Neural cell (in vitro differentiated cells): Measurements from ENCODE around the gene PARP9. TPM values are rescaled to one million over a fixed set of nuclear protein-coding genes. Genes with fewer than 3 reads are reported as not detected.

Source experiments
- H2AFZ ChIP-seq: fragments of 200-600, 300-800 bp; sonication (generic), shearing (Covaris generic); 2 replicates; pipeline ENCODE4 v1.6.0; 2014; ENCODE audit warnings: low read depth, mild to moderate bottlenecking, antibody characterized with exemption, low read length, moderate library complexity
- H3F3A ChIP-seq: fragments of 200-600 bp; shearing (Covaris generic); 2 replicates; pipeline ENCODE4 v1.6.1; 2016; ENCODE audit warnings: mild to moderate bottlenecking, moderate library complexity, mixed read lengths, antibody characterized with exemption, low read length; ENCODE audit not compliant: insufficient read depth, poor library complexity, severe bottlenecking
- H3K27ac ChIP-seq: fragments of 200-600, 300-800 bp; sonication (generic), shearing (Covaris generic); 2 replicates; pipeline ENCODE4 v1.5.1; 2014; ENCODE audit warnings: mild to moderate bottlenecking, low read length, moderate library complexity
- H3K27me3 ChIP-seq: fragments of 300-800, 200-600 bp; sonication (generic), shearing (Covaris generic); 2 replicates; pipeline ENCODE4 v1.6.0; 2014; ENCODE audit warnings: mild to moderate bottlenecking, low read depth, low read length, moderate library complexity; ENCODE audit not compliant: insufficient read depth
- H3K36me3 ChIP-seq: fragments of 300-800, 200-600 bp; sonication (generic), shearing (Covaris generic); 2 replicates; pipeline ENCODE4 v1.5.1; 2014; ENCODE audit warnings: mild to moderate bottlenecking, antibody characterized with exemption, low read length, moderate library complexity; ENCODE audit not compliant: insufficient read depth
- H3K4me2 ChIP-seq: fragments of 300-800, 200-600 bp; sonication (generic), shearing (Covaris generic); 2 replicates; pipeline ENCODE4 v1.6.0; 2014; ENCODE audit warnings: mild to moderate bottlenecking, low read length
- H3K4me3 ChIP-seq: fragments of 300-800, 200-600 bp; sonication (generic), shearing (Covaris generic); 2 replicates; pipeline ENCODE4 v1.5.1; 2014; ENCODE audit warnings: mild to moderate bottlenecking, low read length, moderate library complexity
- H3K79me2 ChIP-seq: fragments of 200-600 bp; shearing (Covaris generic); replicated peaks from 2 replicates; pipeline ENCODE4 v1.6.0; 2014; ENCODE audit warnings: mild to moderate bottlenecking, low read length, moderate library complexity; ENCODE audit not compliant: insufficient read depth
- H3K9ac ChIP-seq: fragments of 300-800, 200-600 bp; sonication (generic), shearing (Covaris generic); 2 replicates; pipeline ENCODE4 v1.6.1; 2016; ENCODE audit warnings: mild to moderate bottlenecking, low read length, mixed read lengths
- H3K9me2 ChIP-seq: fragments of 200-600 bp; shearing (Covaris generic); 2 replicates; pipeline ENCODE4 v1.6.1; 2016; ENCODE audit warnings: mild to moderate bottlenecking, low read length, mixed read lengths; ENCODE audit not compliant: insufficient read depth
- H3K9me3 ChIP-seq: fragments of 200-600, 300-800 bp; sonication (generic), shearing (Covaris generic); 2 replicates; pipeline ENCODE4 v1.6.1; 2016; ENCODE audit warnings: mild to moderate bottlenecking, mixed run types, low read length, moderate library complexity, mixed read lengths
- H4K20me1 ChIP-seq: fragments of 200-600 bp; shearing (Covaris generic); 2 replicates; pipeline ENCODE4 v1.6.1; 2016; ENCODE audit warnings: mild to moderate bottlenecking, mixed run types; ENCODE audit not compliant: insufficient read depth
- EP300 ChIP-seq: fragments of 450-650 bp; conservative IDR thresholded peaks from 2 replicates; pipeline ENCODE4 v1.6.1; 2014; ENCODE audit warnings: antibody characterized with exemption, mild to moderate bottlenecking, moderate library complexity; ENCODE audit not compliant: poor library complexity, severe bottlenecking
- EZH2 ChIP-seq: fragments of 200-600, 300-800 bp; shearing (Covaris generic), sonication (generic); IDR thresholded peaks from 2 replicates; pipeline ENCODE4 v1.6.1; 2014; ENCODE audit warnings: antibody characterized with exemption, low read length, borderline replicate concordance, mild to moderate bottlenecking; ENCODE audit not compliant: insufficient read depth, poor library complexity, severe bottlenecking
- MXI1 ChIP-seq: fragments of 450-650 bp; conservative IDR thresholded peaks from 2 replicates; pipeline ENCODE4 v1.6.1; 2014; ENCODE audit warnings: antibody characterized with exemption, mild to moderate bottlenecking; ENCODE audit not compliant: poor library complexity, severe bottlenecking
- POLR2AphosphoS5 ChIP-seq: IDR thresholded peaks from 2 replicates; pipeline ENCODE4 v1.6.1; 2012
- RAD21 ChIP-seq: fragments of 450-650 bp; conservative IDR thresholded peaks from 2 replicates; pipeline ENCODE4 v1.6.1; 2014; ENCODE audit warnings: antibody characterized with exemption, mild to moderate bottlenecking, moderate library complexity
- SMC3 ChIP-seq: fragments of 450-650 bp; conservative IDR thresholded peaks from 2 replicates; pipeline ENCODE4 v1.6.1; 2014; ENCODE audit warnings: antibody characterized with exemption, mild to moderate bottlenecking, moderate library complexity; ENCODE audit not compliant: poor library complexity
- TAF1 ChIP-seq: IDR thresholded peaks from 2 replicates; pipeline ENCODE4 v1.6.1; 2012; ENCODE audit warnings: low read depth
- polyA plus RNA-seq: library from polyadenylated mRNA; depleted of rRNA; stranded (reverse); fragments of >200 nt; gene quantifications from 2 replicates; pipeline ENCODE4 v1.2.3, GENCODE V29; 2014
- TF ChIP-seq, protein P1 (sequence below): IDR thresholded peaks from 2 replicates; pipeline ENCODE4 v1.6.1; 2012; ENCODE audit warnings: borderline replicate concordance
- TF ChIP-seq, protein P2 (sequence below): fragments of 450-650 bp; IDR thresholded peaks from 2 replicates; pipeline ENCODE4 v1.5.1; 2014; ENCODE audit warnings: antibody characterized with exemption, mild to moderate bottlenecking, moderate library complexity; ENCODE audit not compliant: poor library complexity, severe bottlenecking

PARP9 gene
- polyA plus RNA-seq, 1 donor from 2014 or later: not detected

DNA sequence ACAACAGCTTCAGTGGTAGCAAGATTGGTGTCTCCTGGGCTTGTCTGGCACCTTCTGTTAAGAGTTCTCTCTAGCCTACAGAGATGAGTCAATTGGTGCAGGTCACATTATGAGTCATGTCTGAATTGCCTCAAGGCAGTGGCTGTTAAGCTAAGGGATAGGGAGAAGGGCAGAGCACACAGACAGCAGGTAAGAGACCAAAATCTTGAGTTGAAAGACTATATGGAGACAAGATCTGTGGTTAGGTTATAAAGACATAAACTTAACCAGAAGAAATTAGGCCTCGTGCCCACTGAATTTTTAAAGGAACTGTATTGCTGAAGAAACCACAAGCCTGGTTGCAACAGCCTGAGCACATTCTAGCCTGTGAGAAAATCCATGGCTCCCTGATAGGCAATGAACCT lies 30.2 kb downstream of the PARP9 start:
- Histone ChIP-seq H3K36me3 (no peaks in the 10 kb centered on the region), H3K79me2 (no peaks in the 10 kb centered on the region), H3F3A (no peaks in the 10 kb centered on the region), H3K9me3 (no peaks in the 10 kb centered on the region), H3K9ac (no peak overlapping the region), H3K4me3 (no peak overlapping the region), H3K4me2 (no peak overlapping the region), H3K27me3 (no peaks in the 10 kb centered on the region), H3K9me2 (no peaks in the 10 kb centered on the region), H3K27ac (no peak overlapping the region), H2AFZ (no peak overlapping the region), H4K20me1 (no peaks in the 10 kb centered on the region)
- TF ChIP-seq, protein P1, sequence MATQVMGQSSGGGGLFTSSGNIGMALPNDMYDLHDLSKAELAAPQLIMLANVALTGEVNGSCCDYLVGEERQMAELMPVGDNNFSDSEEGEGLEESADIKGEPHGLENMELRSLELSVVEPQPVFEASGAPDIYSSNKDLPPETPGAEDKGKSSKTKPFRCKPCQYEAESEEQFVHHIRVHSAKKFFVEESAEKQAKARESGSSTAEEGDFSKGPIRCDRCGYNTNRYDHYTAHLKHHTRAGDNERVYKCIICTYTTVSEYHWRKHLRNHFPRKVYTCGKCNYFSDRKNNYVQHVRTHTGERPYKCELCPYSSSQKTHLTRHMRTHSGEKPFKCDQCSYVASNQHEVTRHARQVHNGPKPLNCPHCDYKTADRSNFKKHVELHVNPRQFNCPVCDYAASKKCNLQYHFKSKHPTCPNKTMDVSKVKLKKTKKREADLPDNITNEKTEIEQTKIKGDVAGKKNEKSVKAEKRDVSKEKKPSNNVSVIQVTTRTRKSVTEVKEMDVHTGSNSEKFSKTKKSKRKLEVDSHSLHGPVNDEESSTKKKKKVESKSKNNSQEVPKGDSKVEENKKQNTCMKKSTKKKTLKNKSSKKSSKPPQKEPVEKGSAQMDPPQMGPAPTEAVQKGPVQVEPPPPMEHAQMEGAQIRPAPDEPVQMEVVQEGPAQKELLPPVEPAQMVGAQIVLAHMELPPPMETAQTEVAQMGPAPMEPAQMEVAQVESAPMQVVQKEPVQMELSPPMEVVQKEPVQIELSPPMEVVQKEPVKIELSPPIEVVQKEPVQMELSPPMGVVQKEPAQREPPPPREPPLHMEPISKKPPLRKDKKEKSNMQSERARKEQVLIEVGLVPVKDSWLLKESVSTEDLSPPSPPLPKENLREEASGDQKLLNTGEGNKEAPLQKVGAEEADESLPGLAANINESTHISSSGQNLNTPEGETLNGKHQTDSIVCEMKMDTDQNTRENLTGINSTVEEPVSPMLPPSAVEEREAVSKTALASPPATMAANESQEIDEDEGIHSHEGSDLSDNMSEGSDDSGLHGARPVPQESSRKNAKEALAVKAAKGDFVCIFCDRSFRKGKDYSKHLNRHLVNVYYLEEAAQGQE: no peak
- TF ChIP-seq TAF1: no peak
- TF ChIP-seq POLR2AphosphoS5: no peak
- TF ChIP-seq RAD21: no peak
- no peak for TF ChIP-seq EZH2
- TF ChIP-seq, protein P2, sequence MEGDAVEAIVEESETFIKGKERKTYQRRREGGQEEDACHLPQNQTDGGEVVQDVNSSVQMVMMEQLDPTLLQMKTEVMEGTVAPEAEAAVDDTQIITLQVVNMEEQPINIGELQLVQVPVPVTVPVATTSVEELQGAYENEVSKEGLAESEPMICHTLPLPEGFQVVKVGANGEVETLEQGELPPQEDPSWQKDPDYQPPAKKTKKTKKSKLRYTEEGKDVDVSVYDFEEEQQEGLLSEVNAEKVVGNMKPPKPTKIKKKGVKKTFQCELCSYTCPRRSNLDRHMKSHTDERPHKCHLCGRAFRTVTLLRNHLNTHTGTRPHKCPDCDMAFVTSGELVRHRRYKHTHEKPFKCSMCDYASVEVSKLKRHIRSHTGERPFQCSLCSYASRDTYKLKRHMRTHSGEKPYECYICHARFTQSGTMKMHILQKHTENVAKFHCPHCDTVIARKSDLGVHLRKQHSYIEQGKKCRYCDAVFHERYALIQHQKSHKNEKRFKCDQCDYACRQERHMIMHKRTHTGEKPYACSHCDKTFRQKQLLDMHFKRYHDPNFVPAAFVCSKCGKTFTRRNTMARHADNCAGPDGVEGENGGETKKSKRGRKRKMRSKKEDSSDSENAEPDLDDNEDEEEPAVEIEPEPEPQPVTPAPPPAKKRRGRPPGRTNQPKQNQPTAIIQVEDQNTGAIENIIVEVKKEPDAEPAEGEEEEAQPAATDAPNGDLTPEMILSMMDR: no peak
- no peak for TF ChIP-seq EP300
- TF ChIP-seq SMC3: no peak
- no peak for TF ChIP-seq MXI1

DNA sequence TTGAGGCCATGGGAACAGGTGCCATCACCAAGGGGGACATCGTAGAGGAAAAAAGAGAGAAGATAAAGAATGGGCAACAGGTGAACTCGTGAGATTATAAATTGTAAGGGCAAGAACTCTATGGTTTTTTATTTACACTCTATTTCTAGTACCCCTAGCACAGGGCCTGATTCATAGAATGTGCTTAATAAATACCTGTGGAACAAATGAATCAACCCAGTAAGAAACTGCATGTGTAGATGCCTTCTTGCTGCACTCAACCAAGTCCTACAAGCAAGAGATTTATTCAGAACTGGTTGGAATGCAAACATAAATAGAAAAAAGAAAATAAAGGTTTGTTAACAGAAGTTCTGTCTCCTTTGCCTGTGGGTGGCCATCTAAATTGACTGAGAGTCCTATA lies 30.6 kb downstream of the PARP9 start:
- Histone ChIP-seq H4K20me1 (no peaks in the 10 kb centered on the region), H3K27me3 (no peaks in the 10 kb centered on the region), H3F3A (no peaks in the 10 kb centered on the region), H3K9me3 (no peaks in the 10 kb centered on the region), H3K4me2 (no peak overlapping the region), H3K27ac (no peak overlapping the region), H3K36me3 (no peaks in the 10 kb centered on the region), H3K9me2 (no peaks in the 10 kb centered on the region), H2AFZ (no peak overlapping the region), H3K79me2 (no peaks in the 10 kb centered on the region), H3K4me3 (no peak overlapping the region), H3K9ac (no peak overlapping the region)
- TF ChIP-seq EZH2: no peak
- no peak for TF ChIP-seq SMC3

DNA sequence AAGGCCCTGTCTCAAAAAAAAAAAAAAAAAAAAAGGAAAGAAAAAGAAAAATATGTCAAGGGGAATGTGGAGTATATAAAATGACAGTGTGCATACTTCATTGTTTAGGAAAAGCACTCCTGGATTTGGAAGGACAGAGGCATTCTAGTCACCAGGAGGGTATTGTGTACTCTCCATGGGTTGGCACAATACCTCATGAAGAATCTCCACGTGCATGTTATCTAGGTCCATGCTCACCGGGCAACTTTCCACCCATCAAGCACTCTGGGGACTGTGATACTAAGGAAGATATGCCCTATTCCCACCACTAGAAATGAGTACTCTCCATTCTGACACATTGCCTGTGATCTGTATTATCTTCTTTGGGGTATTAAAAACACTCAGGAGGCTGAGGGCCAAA lies 33.9 kb downstream of the PARP9 start:
- TF ChIP-seq, protein P1: no peak
- no peak for TF ChIP-seq EP300
- TF ChIP-seq, protein P2: no peak
- TF ChIP-seq EZH2: no peak
- no peak for TF ChIP-seq RAD21
- no peak for TF ChIP-seq SMC3
- no peak for TF ChIP-seq POLR2AphosphoS5
- no peak for TF ChIP-seq TAF1
- TF ChIP-seq MXI1: no peak
- no peaks in the 10 kb centered on the region for H3K9me2 ChIP-seq
- no peak overlapping the region for H3K4me2 ChIP-seq
- no peaks in the 10 kb centered on the region for H4K20me1 ChIP-seq
- H3K27ac ChIP-seq: no peak overlapping the region
- no peak overlapping the region for H3K9ac ChIP-seq
- no peaks in the 10 kb centered on the region for H3F3A ChIP-seq
- H3K79me2 ChIP-seq: no peaks in the 10 kb centered on the region
- no peak overlapping the region for H3K4me3 ChIP-seq
- no peaks in the 10 kb centered on the region for H3K27me3 ChIP-seq
- no peak overlapping the region for H2AFZ ChIP-seq
- H3K36me3 ChIP-seq: no peaks in the 10 kb centered on the region
- no peaks in the 10 kb centered on the region for H3K9me3 ChIP-seq
